ENCODE measurements around the gene CDH13. TPM values are rescaled to one million over a fixed set of nuclear protein-coding genes. Genes with fewer than 3 reads are reported as not detected.
A peak's percentile ranks its signal among the peaks of the same experiment; 100 is the strongest.

Gene CDH13
- polyA plus RNA-seq, 10 donors: 32.5 to 56.9 (median 47.0) TPM

- no peak for DNase-seq
These were observed 520.5 kb downstream of the CDH13 start for GRCh38 chr16:83147244-83147643.

DNA sequence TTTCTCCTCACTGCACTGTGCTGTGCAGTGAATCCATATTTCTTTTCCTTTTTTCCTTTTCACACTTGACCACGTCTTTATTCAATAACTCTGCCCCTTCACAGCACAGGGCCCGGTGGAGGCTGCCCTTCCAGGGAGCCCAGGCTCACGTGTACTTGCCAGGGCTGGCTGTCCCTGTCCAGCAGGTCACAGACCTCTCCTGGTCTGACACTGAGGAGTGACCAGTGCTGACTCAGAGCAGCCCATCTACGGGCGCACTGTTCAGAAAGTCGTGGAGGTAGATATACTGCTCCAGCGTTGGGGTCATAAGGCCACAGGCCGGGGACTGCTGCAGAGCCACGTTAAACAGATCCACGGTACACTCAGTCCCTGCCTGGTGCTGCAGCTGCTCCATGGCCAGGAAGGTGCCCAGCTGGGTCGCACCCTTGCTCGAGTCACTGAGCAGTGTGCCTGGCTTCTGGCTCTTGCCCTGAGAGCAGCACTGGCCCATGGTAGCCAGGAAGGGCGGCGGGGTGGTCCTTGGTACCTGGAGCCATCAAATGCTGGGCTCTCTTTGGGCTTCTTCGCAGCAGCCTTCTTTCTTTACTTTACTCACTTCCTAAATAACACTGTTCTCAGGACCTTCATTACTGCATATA lies 531.7 kb downstream of the CDH13 start:
- DNase-seq: no peak

DNA sequence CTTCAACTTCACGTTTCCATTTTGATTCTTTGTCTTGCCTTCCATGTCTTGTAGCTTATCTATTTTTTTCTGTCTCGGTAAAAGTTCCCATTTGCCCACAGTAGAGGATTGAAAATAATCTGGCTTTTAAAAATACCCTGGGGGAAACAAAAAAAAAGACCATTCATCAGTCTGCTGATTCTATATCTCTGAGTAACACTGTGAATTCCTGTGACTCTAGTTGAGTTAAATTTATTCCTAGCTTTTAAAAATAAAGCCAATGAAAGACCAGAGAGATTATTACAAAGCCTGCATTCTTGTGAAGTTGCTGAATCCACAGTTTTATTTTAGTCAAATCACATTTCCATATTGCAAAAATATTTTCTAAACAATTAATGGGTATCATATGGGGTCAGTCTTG lies 532.3 kb downstream of the CDH13 start:
- no peak for DNase-seq

DNA sequence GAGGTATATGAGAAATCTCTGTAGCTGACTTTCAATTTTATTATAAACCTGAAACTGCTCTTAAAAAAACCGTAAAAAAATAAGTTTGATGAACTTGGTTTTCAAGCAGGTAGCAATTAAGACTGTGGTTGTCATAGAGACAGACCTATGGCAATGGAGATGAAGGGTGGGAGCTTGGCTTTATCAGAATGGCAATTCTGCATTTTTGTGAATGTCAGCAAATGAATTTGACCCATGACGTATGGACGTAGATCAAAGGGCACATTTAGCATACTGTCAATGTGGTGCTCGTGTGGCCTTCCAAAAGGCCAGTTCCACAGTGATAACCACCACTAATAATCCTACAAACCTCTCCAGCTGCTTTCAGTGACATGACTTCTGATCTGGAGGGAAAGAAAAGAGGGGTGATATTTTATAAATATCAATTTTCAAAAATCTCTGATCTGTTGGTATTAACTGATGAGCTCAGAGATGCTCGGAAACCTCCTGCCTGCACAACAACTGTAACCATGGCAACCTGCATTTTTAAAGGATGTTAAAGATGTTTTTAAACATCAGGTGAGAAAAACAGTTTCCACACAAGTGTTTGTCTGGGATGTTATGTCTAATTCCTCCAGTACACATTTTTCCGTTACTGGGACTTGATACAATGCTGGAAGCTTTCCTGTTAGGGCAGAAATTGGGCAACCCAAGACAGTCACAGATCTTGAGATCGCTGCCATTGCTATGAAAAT lies 533.7 kb downstream of the CDH13 start:
- no peak for DNase-seq

GRCh38 chr16:83162791-83163190 lies 536.0 kb downstream of the CDH13 start:
- DNase-seq: no peak

DNA sequence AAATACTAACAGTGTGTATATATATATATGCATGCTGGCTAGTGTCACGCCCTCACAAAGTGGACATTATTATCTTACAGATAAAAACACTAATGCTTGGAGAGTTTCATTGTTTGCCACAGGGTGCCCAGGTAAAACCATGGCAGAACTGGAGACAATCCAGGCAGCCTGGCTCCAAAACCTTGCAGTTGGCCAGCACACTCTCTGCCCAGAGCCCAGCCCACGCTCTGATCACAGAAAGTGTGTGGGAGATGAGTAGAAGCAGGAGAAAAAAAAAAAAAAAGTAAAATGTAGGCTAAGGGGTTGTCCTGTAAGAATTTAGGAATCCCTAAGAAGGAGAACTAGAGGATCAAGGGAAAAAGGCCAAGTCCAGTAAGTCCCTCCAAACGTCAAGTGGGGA lies 538.0 kb downstream of the CDH13 start:
- DNase-seq: no peak

- DNase-seq: no peak
These were observed 544.6 kb downstream of the CDH13 start for GRCh38 chr16:83171396-83171795.

- DNase-seq: no peak
These were observed 547.9 kb downstream of the CDH13 start for GRCh38 chr16:83174671-83175070.

DNA sequence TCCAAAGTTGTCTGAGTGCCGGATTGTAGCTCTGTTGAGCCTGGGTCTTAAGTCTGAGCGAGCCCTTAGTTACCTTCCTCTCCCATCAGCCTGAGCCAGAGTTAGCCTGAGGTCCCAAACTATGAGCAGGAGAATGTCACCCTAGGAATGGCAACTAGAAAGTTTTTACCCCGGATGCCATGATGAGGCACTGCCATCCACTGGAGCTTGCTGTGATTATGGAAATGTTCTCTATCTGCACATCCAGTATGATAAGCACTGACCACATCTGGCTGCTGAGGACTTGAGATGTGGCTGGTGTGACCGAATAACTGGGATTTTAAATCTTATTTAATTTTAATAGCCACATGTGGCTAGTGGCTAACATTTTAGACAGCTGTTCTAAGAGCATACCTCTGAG lies 550.0 kb downstream of the CDH13 start:
- no peak for DNase-seq

GRCh38 chr16:83185902-83186301 lies 559.1 kb downstream of the CDH13 start:
- no peak for DNase-seq

GRCh38 chr16:83187405-83187804 lies 560.6 kb downstream of the CDH13 start:
- DNase-seq: peak in 1 of 3 donors; percentile 38

DNA sequence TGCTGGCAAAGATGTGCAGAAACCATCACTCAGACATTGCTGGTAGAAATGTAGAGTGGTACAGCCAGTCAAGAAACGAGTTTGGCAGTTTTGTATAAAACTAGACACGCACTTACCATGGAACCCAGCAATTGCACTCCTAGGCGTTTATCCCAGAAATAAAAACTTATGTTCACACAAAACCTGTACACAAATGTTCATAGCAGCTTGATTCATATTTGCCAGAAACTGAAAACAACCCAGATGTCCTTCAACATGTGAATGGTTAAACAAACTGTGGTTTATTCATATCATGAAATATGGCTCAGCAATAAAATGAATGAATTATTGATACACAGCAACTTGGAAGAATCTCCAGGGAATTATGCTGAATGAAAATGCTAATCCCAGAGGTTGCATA lies 570.0 kb downstream of the CDH13 start:
- no peak for DNase-seq

GRCh38 chr16:83197450-83197849 lies 570.7 kb downstream of the CDH13 start:
- no peak for DNase-seq

GRCh38 chr16:83198977-83199376 lies 572.2 kb downstream of the CDH13 start:
- no peak for DNase-seq

DNA sequence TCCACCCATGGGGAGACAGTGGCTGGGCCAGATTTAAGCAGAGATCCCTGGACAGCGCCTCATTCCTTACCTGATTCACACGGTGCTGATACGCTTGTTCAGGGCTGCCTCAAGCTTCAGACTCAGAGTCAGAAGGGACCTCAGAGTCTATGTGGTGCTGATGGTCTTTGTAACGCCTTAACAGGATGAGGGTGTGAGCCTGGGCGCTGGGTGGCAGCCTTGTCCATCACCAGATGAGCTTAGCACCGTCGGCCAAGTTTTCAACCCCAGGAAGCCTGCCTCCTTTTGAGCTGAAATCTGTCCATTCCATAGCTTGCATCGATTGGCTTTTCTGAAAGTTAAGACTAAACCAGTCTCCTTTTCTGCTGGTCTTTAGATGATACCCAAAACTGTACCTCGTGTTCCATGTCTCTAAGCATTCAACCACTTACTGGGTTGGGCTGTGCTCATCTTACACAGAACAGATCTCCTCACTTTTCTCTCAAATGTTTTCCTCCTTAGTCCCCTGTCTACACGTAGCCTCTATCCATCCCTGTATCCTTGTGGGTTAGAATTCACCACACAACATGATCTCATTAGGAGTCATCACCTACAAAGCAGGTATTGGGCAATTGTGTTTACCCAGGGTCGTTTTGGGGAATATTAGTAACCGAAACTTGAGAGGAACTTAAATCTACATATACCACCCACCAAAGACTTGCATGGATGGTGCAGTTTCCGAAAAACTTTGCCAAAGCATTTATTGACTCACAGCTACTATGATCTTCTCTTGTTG lies 573.4 kb downstream of the CDH13 start:
- DNase-seq: no peak

GRCh38 chr16:83201748-83202147 lies 575.0 kb downstream of the CDH13 start:
- no peak for DNase-seq

DNA sequence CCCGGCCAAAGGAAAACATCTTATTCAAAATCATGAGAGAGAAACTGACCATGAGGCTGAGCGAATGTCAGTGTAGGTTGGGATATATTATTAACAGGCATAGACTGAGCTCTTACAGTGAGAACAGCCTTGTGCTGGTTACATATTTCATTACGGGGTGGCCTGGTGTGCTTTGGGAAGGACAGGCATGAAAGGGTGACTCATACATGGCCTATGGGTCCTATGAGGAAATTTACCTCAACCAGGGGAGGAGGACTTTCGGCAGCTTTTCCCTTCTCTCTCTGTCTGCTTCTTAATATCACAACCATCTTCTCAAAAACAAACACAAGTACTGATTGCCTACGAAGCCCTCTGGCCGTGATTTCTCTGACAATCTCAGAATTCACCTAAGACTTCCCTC lies 579.1 kb downstream of the CDH13 start:
- DNase-seq: no peak

DNA sequence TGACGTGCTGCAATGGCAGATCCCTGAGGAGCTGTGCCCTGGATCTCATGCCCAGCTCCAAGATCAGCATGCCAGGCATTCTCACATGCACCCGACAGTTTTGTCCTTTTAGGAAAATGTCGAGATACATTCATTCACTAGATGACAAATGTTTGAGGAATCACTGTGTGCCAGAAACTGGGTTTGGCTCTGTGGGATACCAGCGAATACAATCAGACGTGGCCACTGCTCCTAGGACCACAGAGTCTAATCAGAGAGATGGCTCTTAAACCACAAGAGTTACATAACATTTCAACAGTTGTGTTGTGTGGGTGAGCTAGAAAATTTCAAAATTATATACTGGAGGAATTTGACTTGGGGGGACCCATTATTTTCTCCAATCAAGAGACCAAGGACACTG lies 579.7 kb downstream of the CDH13 start:
- DNase-seq: no peak

DNA sequence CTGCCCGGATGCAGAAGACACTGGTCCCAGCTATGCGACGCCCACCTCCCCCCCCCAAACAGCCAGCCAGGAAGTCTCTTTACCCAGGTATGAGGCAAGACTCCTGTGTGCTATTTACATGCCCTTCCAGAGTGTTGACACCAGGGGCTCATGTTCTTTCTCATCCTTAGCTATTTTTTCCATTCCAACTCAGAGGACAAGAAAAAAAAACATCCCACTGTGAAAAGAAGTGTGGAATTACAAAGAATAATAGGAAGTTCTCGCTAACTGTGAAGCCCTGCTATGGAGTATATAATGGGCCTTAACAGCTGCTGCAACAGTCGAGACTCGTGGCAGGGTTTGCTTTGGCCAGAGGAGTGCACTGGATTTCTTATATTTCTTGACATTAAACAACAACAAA lies 584.9 kb downstream of the CDH13 start:
- DNase-seq: no peak

- DNase-seq: no peak
These were observed 585.6 kb downstream of the CDH13 start for GRCh38 chr16:83212301-83212841.

DNA sequence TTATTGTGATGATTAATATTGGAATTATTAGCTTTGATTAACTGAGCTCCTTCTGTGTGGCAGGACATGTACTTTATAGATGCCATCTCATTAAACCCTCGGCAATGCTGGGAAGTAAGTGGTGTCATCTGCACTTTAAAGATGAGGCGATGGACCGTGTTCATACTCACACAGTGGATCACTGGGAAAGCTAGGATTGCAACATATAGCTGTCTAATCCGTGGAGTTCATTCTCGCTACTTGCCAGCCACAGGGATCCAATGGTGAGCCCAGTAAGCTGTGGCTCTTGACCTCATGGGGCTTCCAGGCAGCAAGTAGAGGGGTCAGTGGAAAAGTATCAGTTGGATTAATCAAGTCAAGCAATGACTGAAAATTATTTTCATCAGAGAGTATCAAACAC lies 587.9 kb downstream of the CDH13 start:
- no peak for DNase-seq

- no peak for DNase-seq
These were observed 588.7 kb downstream of the CDH13 start for GRCh38 chr16:83215406-83216001.

All from muscle of back (tissue), 11 donors.